Nephron progenitor cell (in vitro differentiated cells): Measurements from ENCODE around the gene CDKL1.
A peak's percentile ranks its signal among the peaks of the same experiment; 100 is the strongest.

ENCODE experiments used
- DNase-seq: peaks from one replicate; pipeline ENCODE4 v3.0.0; 2021
- H3K27ac Mint-ChIP-seq: 2 replicates; pipeline ENCODE4 v1.8.0; 2021; ENCODE audit warnings: mild to moderate bottlenecking, moderate library complexity, mixed read lengths
- H3K27me3 Mint-ChIP-seq: 2 replicates; pipeline ENCODE4 v1.8.0; 2021; ENCODE audit warnings: mild to moderate bottlenecking, low read depth, mixed read lengths; ENCODE audit not compliant: poor library complexity
- H3K36me3 Mint-ChIP-seq: 2 replicates; pipeline ENCODE4 v1.8.0; 2021; ENCODE audit warnings: low read depth, mixed read lengths
- H3K4me1 Mint-ChIP-seq: 2 replicates; pipeline ENCODE4 v1.8.0; 2021; ENCODE audit warnings: mixed read lengths
- H3K4me3 Mint-ChIP-seq: 2 replicates; pipeline ENCODE4 v1.8.0; 2021; ENCODE audit warnings: mild to moderate bottlenecking, moderate library complexity, mixed read lengths
- H3K9me3 Mint-ChIP-seq: 2 replicates; pipeline ENCODE4 v1.8.0; 2021; ENCODE audit warnings: mild to moderate bottlenecking, moderate library complexity, mixed read lengths
- CTCF ChIP-seq: fragments of 200-600 bp; sonication (generic); IDR thresholded peaks from 2 replicates; pipeline ENCODE4 v1.5.0; 2021; ENCODE audit warnings: antibody characterized with exemption

Gene CDKL1

DNA sequence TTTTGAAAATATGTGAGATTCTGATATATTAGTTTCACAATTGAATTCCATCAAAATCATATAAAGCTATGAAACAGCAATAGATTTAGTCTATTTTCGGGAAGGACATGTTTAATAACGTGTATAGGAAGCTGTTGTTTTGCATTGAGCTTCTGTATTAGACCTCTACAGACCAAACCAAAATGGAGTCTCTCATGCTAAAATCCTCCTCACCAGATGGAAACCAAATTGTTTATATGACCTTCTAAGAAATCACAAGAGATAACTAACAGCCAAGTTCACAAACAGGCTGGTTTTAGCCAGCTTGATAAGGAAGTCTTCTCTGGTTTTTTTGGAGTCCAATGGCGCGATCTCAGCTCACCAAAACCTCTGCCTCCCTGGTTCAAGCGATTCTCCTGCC lies 108.5 kb downstream of the CDKL1 start:
- no peaks in the 10 kb centered on the region for H3K4me1 Mint-ChIP-seq
- peaks cover 3% of the 10 kb centered on the region for H3K9me3 Mint-ChIP-seq
- H3K4me3 Mint-ChIP-seq: no peak overlapping the region
- TF ChIP-seq CTCF: no peak
- H3K27me3 Mint-ChIP-seq: no peaks in the 10 kb centered on the region
- no peak overlapping the region for H3K27ac Mint-ChIP-seq
- H3K36me3 Mint-ChIP-seq: peaks cover 51% of the 10 kb centered on the region
- no peak for DNase-seq

DNA sequence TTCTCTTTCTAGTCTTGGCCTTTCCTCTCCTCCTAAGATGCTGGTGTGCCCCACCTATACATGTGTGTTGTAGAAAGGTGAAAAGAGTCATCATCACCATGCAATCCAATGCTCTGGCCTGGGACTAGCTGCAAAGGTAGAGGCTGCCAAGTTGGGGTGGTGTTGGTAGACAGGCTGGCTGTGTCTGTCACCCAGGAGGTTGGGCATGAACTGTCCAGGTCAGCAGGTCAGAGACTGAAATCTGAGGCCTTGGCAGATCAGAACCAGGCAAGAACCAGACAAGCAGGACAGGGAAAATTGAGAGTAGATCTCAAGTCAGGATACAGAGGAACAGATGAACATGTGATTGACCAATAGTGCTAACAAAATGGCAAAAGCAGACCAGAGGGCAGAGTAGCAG lies 110.8 kb downstream of the CDKL1 start:
- no peaks in the 10 kb centered on the region for H3K27me3 Mint-ChIP-seq
- no peak for TF ChIP-seq CTCF
- H3K4me1 Mint-ChIP-seq: no peaks in the 10 kb centered on the region
- H3K36me3 Mint-ChIP-seq: peaks cover 45% of the 10 kb centered on the region
- H3K27ac Mint-ChIP-seq: peak overlapping the region; percentile 66
- H3K4me3 Mint-ChIP-seq: no peak overlapping the region
- H3K9me3 Mint-ChIP-seq: peaks cover 3% of the 10 kb centered on the region
- no peak for DNase-seq
